Measurements from ENCODE around the gene MYO15B.

The MYO15B gene

DNA sequence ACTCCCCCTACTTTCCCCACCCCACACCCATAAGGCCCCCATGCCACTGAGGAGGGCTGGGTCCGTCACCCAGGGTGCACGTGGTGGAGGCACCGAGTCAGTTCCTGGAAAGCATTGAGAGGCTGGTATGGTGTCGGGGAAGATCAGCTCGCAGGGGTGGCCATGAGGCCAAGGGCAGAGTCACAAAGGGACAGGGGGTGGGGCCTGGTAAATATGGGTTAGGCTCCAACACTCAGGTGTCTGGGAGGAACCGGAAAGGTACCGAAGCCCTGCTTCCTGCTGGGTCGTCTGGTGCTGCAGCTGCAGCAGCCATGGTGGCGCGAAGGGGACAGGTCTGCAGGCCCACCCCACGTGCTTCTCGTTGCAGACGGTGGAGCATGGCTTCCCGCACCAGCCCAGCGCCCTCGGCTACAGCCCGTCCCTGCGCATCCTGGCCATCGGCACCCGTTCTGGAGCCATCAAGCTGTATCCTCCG, 31.9 kb upstream of the MYO15B start:
- TF ChIP-seq, protein P1, sequence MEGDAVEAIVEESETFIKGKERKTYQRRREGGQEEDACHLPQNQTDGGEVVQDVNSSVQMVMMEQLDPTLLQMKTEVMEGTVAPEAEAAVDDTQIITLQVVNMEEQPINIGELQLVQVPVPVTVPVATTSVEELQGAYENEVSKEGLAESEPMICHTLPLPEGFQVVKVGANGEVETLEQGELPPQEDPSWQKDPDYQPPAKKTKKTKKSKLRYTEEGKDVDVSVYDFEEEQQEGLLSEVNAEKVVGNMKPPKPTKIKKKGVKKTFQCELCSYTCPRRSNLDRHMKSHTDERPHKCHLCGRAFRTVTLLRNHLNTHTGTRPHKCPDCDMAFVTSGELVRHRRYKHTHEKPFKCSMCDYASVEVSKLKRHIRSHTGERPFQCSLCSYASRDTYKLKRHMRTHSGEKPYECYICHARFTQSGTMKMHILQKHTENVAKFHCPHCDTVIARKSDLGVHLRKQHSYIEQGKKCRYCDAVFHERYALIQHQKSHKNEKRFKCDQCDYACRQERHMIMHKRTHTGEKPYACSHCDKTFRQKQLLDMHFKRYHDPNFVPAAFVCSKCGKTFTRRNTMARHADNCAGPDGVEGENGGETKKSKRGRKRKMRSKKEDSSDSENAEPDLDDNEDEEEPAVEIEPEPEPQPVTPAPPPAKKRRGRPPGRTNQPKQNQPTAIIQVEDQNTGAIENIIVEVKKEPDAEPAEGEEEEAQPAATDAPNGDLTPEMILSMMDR (IDR thresholded peaks at IDR 0.05): no peak

DNA sequence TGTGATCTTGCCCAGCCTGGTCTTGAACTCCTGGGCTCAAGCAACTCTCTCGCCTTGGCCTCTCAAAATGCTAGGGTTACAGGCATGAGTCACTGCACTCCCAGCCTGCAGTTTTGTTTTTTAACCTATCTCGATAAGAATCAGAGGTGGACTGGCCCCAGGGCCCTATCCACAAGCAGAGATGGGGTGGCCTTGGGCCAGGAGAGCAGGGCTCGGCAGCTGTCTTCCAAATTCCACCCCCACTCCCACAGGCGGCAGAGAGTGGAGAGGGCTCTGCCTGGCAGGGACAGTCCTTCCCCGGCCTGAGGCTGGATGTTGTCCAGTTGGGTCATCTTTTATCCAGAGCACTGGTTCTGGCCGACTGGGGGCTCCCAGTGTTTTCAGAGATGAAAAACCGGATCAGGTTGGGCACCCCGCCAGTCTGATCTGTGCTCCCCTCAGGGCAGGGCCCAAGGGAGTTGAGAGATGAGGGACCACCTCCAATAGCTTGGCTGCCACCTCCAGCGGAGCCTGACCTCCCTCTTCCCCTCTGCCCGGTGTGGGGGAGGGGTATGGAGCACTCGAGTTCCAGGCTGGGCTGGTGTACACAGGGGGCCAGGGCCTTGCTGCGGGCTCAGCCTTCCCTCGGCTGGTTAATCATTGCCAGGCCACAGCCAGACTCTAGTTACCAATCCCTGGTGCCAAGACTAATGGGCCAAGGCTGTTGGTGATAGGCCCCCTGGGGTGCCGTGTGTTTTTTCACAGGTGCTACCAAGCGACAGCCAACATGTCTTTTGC, 30.3 kb upstream of the MYO15B start:
- TF ChIP-seq, protein P1 (IDR thresholded peaks at IDR 0.05): no peak

DNA sequence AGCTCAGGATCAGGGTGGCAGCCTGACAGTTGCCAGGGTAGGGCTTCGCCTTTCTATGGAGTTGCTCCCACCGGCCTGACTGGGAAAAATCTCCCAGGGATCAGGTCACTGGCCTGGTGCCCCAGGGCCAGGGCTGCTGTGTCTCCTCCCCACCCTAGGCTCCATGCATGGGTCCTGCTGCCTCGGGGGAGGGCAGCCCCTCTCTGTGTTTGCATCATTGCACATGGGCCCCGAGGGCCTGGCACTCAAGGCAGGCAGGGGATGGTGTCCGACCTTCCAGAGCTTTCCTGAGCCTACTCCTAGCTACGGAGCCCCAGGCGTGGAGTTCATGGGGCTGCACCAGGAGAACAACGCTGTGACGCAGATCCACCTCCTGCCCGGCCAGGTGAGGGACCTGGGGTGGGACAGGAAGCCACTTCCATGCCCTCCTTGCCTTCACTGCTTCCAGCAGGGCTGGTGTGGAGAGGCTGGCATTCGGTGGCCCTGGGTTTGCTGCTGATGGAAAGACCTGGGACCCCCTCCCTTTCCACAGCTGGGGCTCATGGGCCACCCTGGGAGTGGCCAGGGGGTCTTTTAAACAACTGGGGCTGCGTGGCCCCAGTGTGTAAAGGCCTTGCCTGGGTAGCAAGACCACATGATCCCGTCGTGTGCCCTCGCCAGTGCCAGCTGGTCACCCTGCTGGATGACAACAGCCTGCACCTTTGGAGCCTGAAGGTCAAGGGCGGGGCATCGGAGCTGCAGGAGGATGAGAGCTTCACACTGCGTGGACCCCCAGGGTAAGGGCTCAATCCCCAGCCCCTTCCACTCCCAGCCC, 29.5 kb upstream of the MYO15B start:
- TF ChIP-seq, protein P1 (IDR thresholded peaks at IDR 0.05): no peak

DNA sequence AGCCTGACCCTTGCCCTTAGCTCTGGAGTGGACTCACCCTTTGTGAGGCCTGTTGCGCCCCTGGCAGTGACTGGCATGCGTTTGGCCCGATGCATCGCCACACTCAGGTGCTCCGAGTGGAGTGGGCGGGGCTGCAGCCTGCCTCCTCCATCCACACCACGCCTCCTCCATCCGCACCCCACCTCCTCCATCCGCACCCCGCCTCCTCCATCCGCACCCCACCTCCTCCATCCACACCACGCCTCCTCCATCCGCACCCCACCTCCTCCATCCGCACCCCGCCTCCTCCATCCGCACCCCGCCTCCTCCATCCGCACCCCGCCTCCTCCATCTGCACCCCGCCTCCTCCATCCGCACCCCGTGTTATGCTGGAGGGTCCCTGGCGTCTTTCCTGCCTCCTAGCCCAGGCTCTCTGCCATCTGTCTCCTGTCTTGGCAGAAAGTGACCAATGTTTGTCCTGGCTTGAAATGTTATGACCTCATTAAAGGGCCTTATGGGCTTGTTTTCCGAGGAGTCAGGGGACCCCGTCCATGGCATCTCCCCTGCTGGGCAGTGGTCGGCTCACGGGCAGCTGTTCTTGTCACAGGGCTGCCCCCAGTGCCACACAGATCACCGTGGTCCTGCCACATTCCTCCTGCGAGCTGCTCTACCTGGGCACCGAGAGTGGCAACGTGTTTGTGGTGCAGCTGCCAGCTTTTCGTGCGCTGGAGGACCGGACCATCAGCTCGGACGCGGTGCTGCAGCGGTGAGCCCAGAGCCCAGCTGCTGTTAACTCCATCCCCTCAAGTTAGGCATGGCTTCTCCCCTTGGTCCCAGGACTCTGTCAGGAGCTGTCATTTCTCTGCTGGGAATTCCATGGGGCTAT, 28.7 kb upstream of the MYO15B start:
- TF ChIP-seq, protein P1 (IDR thresholded peaks at IDR 0.05): no peak

DNA sequence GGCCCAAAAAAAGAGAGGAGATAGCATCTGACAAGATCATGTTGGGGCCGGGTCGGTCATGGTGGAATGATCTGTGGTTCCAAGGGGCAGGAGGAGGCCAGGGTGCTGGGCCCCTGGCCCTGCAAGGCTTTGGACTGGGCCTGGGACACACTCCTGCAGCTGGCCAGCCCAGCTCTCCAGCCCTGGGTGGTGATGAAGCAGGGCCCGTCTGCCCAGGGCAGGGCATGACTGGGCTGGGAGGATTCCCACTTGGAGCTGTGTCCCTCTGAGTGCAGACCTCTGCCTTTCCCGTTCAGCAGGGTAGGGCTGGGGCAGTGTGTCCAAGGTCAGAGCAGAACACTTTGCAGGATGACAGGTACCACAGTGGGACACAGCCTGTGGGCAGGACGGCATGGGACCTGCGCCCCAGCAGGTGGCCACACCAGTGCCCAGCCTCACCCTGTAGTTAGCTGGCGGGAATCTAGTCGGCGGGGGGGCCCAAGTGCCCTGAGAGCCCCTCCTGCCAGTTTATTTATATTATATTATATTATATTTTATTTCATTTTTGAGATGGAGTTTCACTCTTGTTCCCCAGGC, 27.6 kb upstream of the MYO15B start:
- TF ChIP-seq, protein P1 (IDR thresholded peaks at IDR 0.05): no peak

DNA sequence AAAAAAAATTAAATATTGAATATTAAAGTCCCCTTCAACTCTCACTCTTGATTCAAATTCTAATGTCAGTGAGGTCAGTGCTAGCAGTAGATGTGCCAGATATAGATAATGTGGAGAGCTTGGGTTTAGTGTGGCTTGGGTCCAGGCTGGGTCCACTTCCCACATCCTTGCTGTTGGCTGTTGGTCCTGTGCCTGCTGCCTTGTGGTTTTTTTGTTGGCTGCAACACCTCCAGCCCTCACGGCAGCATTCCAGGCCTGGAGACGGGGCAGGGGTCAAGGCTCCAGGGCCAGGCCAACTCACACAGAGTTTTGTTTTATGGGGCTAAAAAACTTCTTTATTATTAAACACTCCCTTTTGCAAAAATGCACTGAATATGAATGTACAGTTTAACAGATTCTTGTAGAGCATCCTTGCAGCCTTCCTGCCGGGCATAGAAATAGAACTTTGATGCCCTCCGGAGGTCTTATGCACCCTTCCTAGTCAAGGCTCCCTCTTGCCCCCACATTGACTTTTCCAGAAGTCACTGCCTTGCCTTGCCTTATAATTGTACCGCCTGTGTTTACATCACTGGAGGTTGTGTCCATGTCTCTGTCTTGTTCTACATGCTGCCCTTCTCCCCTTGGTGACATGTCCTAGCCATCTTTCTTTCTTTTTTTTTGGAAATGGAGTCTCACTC, 25.5 kb upstream of the MYO15B start:
- TF ChIP-seq, protein P1 (IDR thresholded peaks at IDR 0.05): no peak

Measured in LNCAP (cell line).